C4-2B (cell line): ENCODE data around the gene SEC24D.

Experiments used
- H3K27ac ChIP-seq: fragments of 450-650 bp; 2 replicates; pipeline ENCODE4 v1.5.1; 2017
- CTCF ChIP-seq: fragments of 450-650 bp; conservative IDR thresholded peaks from 2 replicates; pipeline ENCODE4 v1.5.1; 2017; ENCODE audit warnings: mild to moderate bottlenecking
- ZFX ChIP-seq: fragments of 450-650 bp; IDR thresholded peaks from 2 replicates; pipeline ENCODE4 v1.6.1; 2017

The SEC24D gene

GRCh38 chr4:118684873-118685811 lies 150.8 kb downstream of the SEC24D start, which contains the start of gene METTL14:
Gene METTL14, plus strand, starts transcription at chr4:118685392. Its CDS starts 143 bp downstream, at chr4:118685535.
- H3K27ac ChIP-seq, result peak within 1 kb of the TSS; percentile 68

GRCh38 chr4:118683513-118683912 lies 152.4 kb downstream of the SEC24D start:
- TF ChIP-seq ZFX (no peak), CTCF (no peak)
- no peak overlapping the region for H3K27ac ChIP-seq

More at GRCh38 chr4:118684873-118685811, 150.8 kb downstream of the SEC24D start, which contains the start of gene METTL14:
- TF ChIP-seq ZFX (no peak; the same call in 1 of the 2 replicates), CTCF (no peak)

GRCh38 chr4:118682928-118683327 lies 153.0 kb downstream of the SEC24D start:
- TF ChIP-seq CTCF, result peak; percentile 51
- no peak for TF ChIP-seq ZFX
- H3K27ac ChIP-seq, result no peak overlapping the region

- H3K27ac ChIP-seq, result no peak overlapping the region
Measured at GRCh38 chr4:118680808-118681207, 155.1 kb downstream of the SEC24D start.

GRCh38 chr4:118676128-118676527 lies 159.8 kb downstream of the SEC24D start:
- TF ChIP-seq ZFX (no peak), CTCF (peak; percentile 13; the same call in 1 of the 2 replicates)
- H3K27ac ChIP-seq, result no peak overlapping the region

More at GRCh38 chr4:118680808-118681207, 155.1 kb downstream of the SEC24D start:
- TF ChIP-seq CTCF (no peak), ZFX (no peak)
